ENCODE measurements around the gene SPDYE6. TPM values are rescaled to one million over a fixed set of nuclear protein-coding genes. Genes with fewer than 3 reads are reported as not detected.
"Not testable (repeated sequence)": the region's sequence is repeated elsewhere in the genome, so short reads cannot be mapped to it uniquely, and the experiment has no call there.

Gene SPDYE6
- total RNA-seq, 1 experiment from 2014 or later: not detected

DNA sequence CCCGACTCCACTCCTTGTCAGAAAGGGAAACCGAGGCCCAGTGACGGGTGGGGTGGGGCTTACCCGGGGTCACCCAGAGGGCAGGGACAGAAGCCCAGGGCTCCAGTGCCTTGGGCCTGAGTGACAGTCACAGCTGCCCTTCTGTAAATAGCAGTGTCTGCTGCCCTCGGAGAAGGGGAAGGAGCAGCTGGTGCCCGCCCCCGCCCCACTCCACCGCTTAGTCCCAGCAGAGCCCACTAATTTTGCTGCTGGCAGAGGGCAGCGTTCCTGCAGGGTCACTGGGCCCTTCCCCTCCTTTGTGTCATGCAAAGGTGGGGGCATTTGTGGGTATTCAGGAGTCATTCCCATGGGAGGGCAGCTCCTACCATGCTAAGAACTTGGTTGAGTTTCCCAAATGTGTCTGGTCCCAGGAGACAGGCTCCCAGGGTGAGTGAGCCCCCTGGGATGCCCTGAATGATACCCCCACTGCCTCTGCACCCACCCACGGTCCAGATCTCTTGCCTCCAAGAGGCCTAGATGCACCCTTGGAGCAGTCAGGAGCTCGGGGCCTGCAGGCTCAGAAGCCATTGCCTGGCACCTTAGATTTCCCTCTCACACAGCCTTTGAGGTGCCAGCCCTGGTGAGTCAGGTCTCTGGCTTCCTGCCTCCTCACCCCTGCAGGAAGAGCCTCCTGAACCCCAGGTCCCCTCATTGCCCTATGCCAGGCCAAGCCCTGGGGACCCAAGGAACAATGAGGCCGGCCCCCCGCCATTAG lies 52.4 kb downstream of the SPDYE6 start:
- Mint-ChIP-seq H3K9me3 (ENCODE audit: low read depth, unreplicated experiment) (no peaks in the 10 kb centered on the region), H3K4me3 (ENCODE audit: low read depth, unreplicated experiment) (no peak overlapping the region), H3K27ac (ENCODE audit: unreplicated experiment) (no peak overlapping the region), H3K27me3 (ENCODE audit: unreplicated experiment) (no peaks in the 10 kb centered on the region), H3K4me1 (ENCODE audit: low read depth, unreplicated experiment) (no peaks in the 10 kb centered on the region), H3K36me3 (ENCODE audit: insufficient read depth, unreplicated experiment) (no peaks in the 10 kb centered on the region)
- BruUV-seq (replicated peaks): no TSS peak
- intact Hi-C loops (cut with micrococcal nuclease; ENCODE audit: unreplicated experiment): no loop called here
- TF ChIP-seq, protein P1, sequence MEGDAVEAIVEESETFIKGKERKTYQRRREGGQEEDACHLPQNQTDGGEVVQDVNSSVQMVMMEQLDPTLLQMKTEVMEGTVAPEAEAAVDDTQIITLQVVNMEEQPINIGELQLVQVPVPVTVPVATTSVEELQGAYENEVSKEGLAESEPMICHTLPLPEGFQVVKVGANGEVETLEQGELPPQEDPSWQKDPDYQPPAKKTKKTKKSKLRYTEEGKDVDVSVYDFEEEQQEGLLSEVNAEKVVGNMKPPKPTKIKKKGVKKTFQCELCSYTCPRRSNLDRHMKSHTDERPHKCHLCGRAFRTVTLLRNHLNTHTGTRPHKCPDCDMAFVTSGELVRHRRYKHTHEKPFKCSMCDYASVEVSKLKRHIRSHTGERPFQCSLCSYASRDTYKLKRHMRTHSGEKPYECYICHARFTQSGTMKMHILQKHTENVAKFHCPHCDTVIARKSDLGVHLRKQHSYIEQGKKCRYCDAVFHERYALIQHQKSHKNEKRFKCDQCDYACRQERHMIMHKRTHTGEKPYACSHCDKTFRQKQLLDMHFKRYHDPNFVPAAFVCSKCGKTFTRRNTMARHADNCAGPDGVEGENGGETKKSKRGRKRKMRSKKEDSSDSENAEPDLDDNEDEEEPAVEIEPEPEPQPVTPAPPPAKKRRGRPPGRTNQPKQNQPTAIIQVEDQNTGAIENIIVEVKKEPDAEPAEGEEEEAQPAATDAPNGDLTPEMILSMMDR (IDR thresholded peaks at IDR 0.05; ENCODE audit: unreplicated experiment): no peak
- CTCF ChIA-PET: interaction anchor here (0.7 kb wide), 1 partner anchor 9 kb away, joined by 3 read pairs; no protein-coding TSS in a partner anchor
- DNase-seq: no peak

DNA sequence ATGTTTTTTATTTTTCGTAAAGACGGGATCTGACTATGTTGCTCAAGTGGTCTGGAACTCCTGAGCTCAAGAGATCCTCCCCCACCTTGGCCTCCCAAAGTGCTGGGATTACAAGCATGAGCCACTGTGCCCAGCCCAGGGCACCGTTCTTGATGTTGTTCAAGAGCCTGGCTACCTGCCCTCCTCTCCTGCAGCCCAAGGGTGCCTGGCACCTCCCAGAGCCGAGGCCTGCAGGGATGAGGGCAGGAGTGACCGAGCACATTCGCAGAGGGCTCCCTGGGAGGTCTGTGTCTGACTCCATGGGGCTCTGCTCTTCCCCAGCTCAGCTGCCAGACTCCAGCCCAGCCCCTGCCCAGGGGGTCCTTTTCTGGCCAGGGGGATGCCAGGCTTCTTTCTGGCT lies 54.2 kb downstream of the SPDYE6 start:
- BruUV-seq (replicated peaks): no TSS peak
- H3K4me3 Mint-ChIP-seq (ENCODE audit: low read depth, unreplicated experiment): no peak overlapping the region
- H3K27ac Mint-ChIP-seq (ENCODE audit: unreplicated experiment): no peak overlapping the region
- intact Hi-C loops (cut with micrococcal nuclease; ENCODE audit: unreplicated experiment): no loop called here
- TF ChIP-seq, protein P1 (IDR thresholded peaks at IDR 0.05; ENCODE audit: unreplicated experiment): no peak
- no peaks in the 10 kb centered on the region for H3K4me1 Mint-ChIP-seq (ENCODE audit: low read depth, unreplicated experiment)
- no peak for DNase-seq
- no peaks in the 10 kb centered on the region for H3K9me3 Mint-ChIP-seq (ENCODE audit: low read depth, unreplicated experiment)
- CTCF ChIA-PET: no interaction called here
- H3K36me3 Mint-ChIP-seq (ENCODE audit: insufficient read depth, unreplicated experiment): no peaks in the 10 kb centered on the region
- H3K27me3 Mint-ChIP-seq (ENCODE audit: unreplicated experiment): no peaks in the 10 kb centered on the region

DNA sequence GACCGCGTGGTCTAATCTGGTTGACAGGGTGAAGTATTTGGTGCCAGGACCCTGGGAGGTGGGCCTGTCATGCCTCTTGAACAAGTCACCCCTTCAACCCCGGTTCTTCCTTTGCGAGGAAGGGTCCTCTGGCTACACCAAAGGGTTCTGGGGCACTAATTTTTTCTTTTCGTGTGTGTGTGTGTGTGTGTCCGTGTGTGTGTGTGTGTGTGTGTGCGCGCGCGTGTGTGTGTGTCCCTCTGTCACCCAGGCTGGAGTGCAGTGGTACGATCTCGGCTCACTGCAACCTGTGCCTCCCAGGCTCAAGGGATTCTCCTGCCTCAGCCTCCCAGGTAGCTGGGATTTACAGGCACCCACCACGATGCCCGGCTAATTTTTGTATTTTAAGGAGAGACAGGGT lies 54.9 kb downstream of the SPDYE6 start:
- H3K4me3 Mint-ChIP-seq (ENCODE audit: low read depth, unreplicated experiment); H3K9me3 Mint-ChIP-seq (ENCODE audit: low read depth, unreplicated experiment); H3K4me1 Mint-ChIP-seq (ENCODE audit: low read depth, unreplicated experiment); DNase-seq; H3K36me3 Mint-ChIP-seq (ENCODE audit: insufficient read depth, unreplicated experiment); H3K27ac Mint-ChIP-seq (ENCODE audit: unreplicated experiment); intact Hi-C loops (cut with micrococcal nuclease; ENCODE audit: unreplicated experiment); H3K27me3 Mint-ChIP-seq (ENCODE audit: unreplicated experiment); BruUV-seq (replicated peaks); CTCF ChIA-PET: not testable (repeated sequence)

DNA sequence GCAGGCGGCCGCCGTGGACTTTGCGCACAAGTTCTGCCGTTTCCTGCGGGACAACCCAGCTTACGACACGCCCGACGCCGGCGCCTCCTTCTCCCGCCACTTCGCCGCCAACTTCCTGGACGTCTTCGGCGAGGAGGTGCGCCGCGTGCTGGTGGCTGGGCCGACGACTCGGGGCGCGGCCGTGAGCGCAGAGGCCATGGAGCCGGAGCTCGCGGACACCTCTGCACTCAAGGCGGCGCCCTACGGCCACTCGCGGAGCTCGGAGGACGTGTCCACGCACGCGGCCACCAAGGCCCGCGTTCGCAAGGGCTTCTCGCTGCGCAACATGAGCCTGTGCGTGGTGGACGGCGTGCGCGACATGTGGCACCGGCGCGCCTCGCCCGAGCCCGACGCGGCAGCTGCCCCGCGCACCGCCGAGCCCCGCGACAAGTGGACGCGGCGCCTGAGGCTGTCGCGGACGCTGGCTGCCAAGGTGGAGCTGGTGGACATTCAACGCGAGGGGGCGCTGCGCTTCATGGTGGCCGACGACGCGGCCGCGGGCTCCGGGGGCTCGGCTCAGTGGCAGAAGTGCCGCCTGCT lies 55.5 kb downstream of the SPDYE6 start:
- BruUV-seq (replicated peaks): no TSS peak
- Mint-ChIP-seq H3K4me3 (ENCODE audit: low read depth, unreplicated experiment) (no peak overlapping the region), H3K9me3 (ENCODE audit: low read depth, unreplicated experiment) (no peaks in the 10 kb centered on the region), H3K27me3 (ENCODE audit: unreplicated experiment) (no peaks in the 10 kb centered on the region), H3K27ac (ENCODE audit: unreplicated experiment) (no peak overlapping the region), H3K4me1 (ENCODE audit: low read depth, unreplicated experiment) (no peaks in the 10 kb centered on the region), H3K36me3 (ENCODE audit: insufficient read depth, unreplicated experiment) (no peaks in the 10 kb centered on the region)
- CTCF ChIA-PET: no interaction called here
- intact Hi-C loops (cut with micrococcal nuclease; ENCODE audit: unreplicated experiment): no loop called here
- DNase-seq: no peak
- TF ChIP-seq, protein P1 (IDR thresholded peaks at IDR 0.05; ENCODE audit: unreplicated experiment): no peak

All from Calu3 (cell line).